ENCODE data around the gene HSPH1. TPM values are rescaled to one million over a fixed set of nuclear protein-coding genes. Genes with fewer than 3 reads are reported as not detected.

Gene HSPH1
- total RNA-seq (100 to 1,000 TPM; 143 to 153 TPM), total RNA-seq (169 to 189 reads per million in 2 donors)

DNA sequence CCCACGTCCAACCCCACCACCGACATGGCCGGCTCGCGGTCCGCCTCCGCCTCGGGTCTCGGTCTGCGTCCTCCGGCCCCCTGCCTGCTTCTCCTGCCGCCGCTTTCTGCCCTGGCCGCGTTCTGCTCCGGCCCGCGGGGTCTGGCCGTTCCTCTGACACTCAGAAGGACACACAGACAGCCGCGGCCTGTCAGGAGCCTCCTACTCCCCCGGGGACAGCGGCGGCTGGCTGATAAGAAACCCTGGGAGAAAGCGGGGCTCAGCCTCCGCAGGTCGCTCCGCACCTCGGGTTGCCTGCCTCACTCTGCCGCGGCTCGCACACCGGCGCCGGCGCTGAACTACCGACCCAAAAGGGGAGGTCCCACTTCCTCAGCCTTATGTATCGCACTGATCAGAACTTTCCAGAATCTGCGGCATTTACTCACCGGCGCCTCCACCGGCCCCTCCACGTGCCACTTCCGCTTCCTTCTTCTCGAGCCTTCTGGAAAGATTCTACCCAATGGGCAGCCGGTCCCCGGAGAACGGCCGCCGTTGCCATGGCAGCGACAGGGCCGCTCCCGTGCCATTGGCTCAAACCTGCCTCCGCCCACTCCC lies at the start of gene HSPH1:
Gene HSPH1 (minus strand): TSS at position 348 of the 594 bp plus-strand sequence. CDS start 322 bp downstream, at position 26.
- no peaks in the 10 kb centered on the region for H3K9me3 ChIP-seq (ENCODE audit: control insufficient read depth, low read length, poor library complexity, severe bottlenecking)
- peak within 1 kb of the TSS; percentile 99 for H3K27ac Mint-ChIP-seq
- DNase-seq, result peak; percentile 96 to 97 (median 96)
- ATAC-seq, result peak; percentile 77
- H3K27me3 Mint-ChIP-seq, result no peaks in the 10 kb centered on the region
- peak within 1 kb of the TSS; percentile 97 for H3K4me3 Mint-ChIP-seq
- H3K4me1 Mint-ChIP-seq, result peaks cover 31% of the 10 kb centered on the region
- peaks cover 2% of the 10 kb centered on the region for H3K36me3 Mint-ChIP-seq (ENCODE audit: low read depth)

DNA sequence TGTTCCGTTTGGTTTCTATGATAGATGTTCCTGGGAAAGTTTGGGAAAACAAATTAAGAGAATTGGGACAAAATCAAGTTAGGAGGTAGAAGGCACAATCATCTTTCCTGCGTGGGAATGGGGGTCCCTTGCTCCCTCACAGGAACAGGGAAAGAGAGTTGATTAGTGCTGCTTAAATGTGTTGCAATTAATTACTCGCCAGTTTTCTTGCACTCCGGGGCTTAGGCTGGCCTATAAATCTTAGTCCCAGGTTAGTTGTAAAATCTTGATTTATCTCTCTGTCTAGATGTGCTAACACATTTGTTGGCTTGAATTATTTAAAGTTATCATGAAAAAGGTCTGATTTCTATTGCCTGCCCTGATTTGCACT lies 48.1 kb upstream of the HSPH1 start:
- Mint-ChIP-seq H3K27me3 (no peaks in the 10 kb centered on the region), H3K36me3 (ENCODE audit: low read depth) (no peaks in the 10 kb centered on the region), H3K4me1 (peaks cover 44% of the 10 kb centered on the region), H3K27ac (peak overlapping the region; percentile 34), H3K4me3 (peak overlapping the region; percentile 72)
- H3K9me3 ChIP-seq (ENCODE audit: control insufficient read depth, low read length, poor library complexity, severe bottlenecking), result no peaks in the 10 kb centered on the region
- DNase-seq, result no peak
- no peak for ATAC-seq

DNA sequence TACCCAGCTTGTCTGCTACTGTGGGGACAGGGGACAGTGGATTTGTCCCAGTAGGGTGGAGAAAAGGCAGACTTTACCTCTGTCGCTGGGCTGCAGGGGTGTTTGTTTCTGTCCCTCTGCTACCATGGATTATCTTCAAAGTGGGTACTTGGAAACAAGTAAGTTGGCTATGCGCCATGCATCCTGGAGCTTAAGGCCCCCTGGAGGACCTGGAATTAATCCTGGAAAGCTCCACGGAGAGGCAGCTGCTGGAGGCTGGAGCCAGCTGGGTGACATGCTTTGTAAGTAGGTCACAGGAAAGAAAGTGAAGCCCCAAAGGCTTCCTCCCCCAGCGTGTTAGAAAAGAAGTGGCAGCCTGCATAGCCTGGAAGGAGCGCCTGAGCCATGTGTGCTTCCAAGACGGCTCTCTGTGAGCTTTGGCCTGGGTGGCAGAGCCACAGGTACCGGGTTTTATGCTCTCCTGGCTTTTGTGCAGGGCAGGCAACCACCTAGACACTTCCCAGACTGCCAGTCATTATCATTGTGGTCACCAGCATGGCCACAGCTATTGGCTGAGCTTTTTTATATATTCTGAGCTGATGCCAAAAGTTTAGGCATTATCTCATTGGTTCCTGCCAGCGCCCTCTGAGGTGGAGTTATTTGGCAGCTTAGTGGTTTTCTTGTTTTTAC lies 47.6 kb upstream of the HSPH1 start:
- no peaks in the 10 kb centered on the region for H3K9me3 ChIP-seq (ENCODE audit: control insufficient read depth, low read length, poor library complexity, severe bottlenecking)
- H3K27me3 Mint-ChIP-seq, result no peaks in the 10 kb centered on the region
- peaks cover 44% of the 10 kb centered on the region for H3K4me1 Mint-ChIP-seq
- H3K27ac Mint-ChIP-seq, result peak overlapping the region; percentile 34
- no peaks in the 10 kb centered on the region for H3K36me3 Mint-ChIP-seq (ENCODE audit: low read depth)
- peak; percentile 89 for ATAC-seq
- no peak for DNase-seq
- H3K4me3 Mint-ChIP-seq, result peak overlapping the region; percentile 72

DNA sequence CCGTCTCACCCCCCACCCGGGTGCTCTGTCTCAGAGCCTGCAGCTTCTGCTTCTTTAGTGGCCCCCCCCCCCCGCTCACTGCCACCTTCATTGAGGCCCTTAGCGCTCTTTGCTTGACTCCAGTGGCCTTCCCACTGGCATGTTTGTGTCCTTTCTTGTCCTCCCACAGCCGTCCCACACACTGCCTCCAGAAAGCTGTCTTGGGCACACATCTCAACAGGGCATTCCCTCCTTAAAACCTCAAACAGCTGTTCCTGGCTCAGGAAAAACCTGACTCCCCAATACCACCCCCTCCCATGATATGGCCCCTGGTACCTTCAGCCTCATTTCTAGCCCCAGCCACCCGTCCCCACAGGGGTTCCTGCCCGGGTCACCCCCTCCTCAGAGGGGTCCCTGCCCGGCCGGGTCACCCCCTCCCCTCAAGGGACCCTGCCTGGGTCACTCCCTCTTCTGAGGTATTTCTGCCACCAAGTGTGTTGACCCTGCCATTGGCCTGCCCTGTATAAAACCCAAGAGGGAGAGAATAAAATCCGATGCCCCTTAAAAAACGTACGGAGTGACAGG lies 46.9 kb upstream of the HSPH1 start:
- no peak for ATAC-seq
- Mint-ChIP-seq H3K27me3 (no peaks in the 10 kb centered on the region), H3K4me1 (peaks cover 46% of the 10 kb centered on the region), H3K4me3 (peak overlapping the region; percentile 72), H3K36me3 (ENCODE audit: low read depth) (no peaks in the 10 kb centered on the region), H3K27ac (peak overlapping the region; percentile 71)
- no peaks in the 10 kb centered on the region for H3K9me3 ChIP-seq (ENCODE audit: control insufficient read depth, low read length, poor library complexity, severe bottlenecking)
- no peak for DNase-seq

DNA sequence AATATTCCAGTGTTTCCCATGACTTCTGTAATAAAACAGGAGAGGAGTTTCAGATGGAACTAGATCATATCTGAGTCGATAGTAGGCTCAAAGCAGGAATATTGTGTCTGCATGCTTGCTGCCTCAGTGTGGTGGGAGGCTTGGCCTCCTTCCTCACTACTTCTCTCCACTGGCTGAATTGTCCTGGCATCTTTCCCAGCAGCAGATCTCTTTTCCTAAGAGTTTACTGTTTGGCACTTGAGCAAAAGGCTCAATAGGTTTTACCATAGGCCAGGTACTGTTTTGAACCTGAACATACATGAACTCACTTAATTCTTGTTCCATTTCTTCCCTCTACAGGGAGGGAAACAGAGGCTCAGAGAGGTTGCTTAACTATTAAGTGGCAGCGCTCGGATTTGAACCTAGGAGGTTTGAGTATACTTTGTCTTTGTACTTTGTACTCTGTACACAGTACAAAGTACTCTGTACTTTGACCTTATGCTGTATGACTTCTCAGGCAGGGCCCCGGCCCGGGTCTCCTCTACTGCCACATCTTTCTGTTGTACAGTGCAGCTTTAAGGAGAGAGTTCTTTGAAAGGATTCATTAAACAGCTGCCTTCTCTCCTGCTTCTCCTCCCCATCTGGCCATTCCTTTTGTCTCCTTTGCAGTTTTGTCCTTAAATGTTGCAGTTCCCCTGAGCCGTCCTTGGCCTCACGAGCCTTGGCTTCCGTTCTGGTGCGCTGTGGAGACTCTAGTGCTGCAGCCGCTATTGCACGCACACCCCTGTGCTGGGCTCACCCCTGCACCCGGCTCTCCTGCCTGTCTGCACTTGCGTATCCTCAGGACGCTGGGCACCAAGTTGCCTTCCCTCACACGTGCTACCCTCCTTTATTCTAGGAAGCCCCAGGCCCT lies 46.2 kb upstream of the HSPH1 start:
- DNase-seq, result no peak
- H3K9me3 ChIP-seq (ENCODE audit: control insufficient read depth, low read length, poor library complexity, severe bottlenecking), result no peaks in the 10 kb centered on the region
- no peaks in the 10 kb centered on the region for H3K27me3 Mint-ChIP-seq
- peak overlapping the region; percentile 71 for H3K27ac Mint-ChIP-seq
- no peak overlapping the region for H3K4me3 Mint-ChIP-seq
- peaks cover 43% of the 10 kb centered on the region for H3K4me1 Mint-ChIP-seq
- ATAC-seq, result no peak
- H3K36me3 Mint-ChIP-seq (ENCODE audit: low read depth), result no peaks in the 10 kb centered on the region

DNA sequence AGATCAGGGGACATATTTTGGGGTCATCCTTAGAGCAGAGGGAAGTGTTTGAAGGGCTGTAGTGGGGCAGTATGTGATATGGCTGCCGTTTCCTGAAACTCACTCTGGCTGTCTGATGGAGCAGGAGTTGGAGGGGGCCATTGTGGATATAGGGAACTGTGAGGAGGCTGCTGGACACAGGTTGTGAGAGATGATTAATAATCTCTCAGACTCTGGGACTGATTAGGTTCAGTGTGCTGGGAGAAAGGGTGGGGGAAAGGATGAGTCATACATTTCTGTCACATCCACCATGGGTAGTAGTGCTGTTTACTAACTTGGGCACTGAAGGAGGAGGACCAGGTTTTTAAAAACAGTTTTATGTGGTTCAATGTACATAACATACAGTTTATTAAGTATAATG lies 42.9 kb upstream of the HSPH1 start:
- H3K36me3 Mint-ChIP-seq (ENCODE audit: low read depth), result peaks cover under 1% of the 10 kb centered on the region
- H3K4me1 Mint-ChIP-seq, result peaks cover 41% of the 10 kb centered on the region
- H3K27ac Mint-ChIP-seq, result peak overlapping the region; percentile 69
- ATAC-seq, result no peak
- DNase-seq, result no peak
- H3K27me3 Mint-ChIP-seq, result no peaks in the 10 kb centered on the region
- H3K4me3 Mint-ChIP-seq, result no peak overlapping the region
- no peaks in the 10 kb centered on the region for H3K9me3 ChIP-seq (ENCODE audit: control insufficient read depth, low read length, poor library complexity, severe bottlenecking)

DNA sequence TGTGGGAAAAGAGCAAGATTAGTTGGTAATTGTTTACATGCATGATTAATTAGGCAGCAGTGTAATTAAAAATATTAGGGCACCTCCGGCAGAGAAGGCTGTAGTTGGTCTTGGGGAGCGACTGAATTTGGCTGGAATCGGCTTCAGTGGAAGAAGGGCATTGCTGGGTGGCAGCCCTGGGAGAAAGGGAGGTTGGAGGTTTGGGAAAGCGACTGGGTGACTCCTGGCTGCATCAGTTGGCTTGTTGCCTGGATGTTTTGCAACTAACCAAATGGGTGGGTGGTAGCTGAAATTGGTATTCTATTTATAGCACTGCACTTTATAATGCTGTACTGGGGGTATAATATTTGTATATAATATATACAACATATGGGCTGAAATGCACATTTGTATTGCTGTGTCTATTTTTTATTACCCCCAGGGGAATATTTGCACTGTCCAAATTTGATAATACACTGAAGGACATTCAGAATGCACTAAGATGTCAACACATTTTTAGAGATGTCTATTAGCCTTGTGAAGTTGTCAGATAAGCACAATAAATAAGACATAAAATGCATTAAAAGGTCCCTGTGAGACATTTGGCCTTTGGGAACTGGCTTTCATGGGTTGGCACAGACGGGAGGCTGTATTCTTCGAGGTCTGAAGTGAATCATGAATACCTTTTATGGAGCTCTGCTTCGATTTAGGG lies 39.8 kb upstream of the HSPH1 start:
- H3K4me1 Mint-ChIP-seq, result peaks cover 30% of the 10 kb centered on the region
- DNase-seq, result no peak
- peak overlapping the region; percentile 83 for H3K4me3 Mint-ChIP-seq
- ATAC-seq, result no peak
- no peaks in the 10 kb centered on the region for H3K27me3 Mint-ChIP-seq
- H3K36me3 Mint-ChIP-seq (ENCODE audit: low read depth), result peaks cover 2% of the 10 kb centered on the region
- no peaks in the 10 kb centered on the region for H3K9me3 ChIP-seq (ENCODE audit: control insufficient read depth, low read length, poor library complexity, severe bottlenecking)
- peak overlapping the region; percentile 87 for H3K27ac Mint-ChIP-seq

DNA sequence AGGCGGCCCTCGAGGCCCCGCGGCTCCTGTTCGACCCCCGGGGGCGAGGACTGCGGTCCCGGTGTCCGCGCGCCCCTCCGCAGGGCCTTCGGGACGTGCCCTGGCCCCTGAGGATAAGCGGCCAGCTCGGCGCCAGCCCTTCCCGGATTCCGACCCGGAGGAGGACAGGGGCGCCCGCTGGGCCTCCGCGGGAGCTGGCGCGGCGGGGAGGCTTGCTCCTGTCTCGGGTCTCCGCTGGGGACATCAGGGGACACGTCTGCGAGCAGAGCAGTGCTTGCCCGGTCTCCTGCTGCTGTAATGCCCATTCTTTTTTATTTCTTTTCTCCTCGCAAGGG lies 38.9 kb upstream of the HSPH1 start:
- Mint-ChIP-seq H3K27me3 (peaks cover under 1% of the 10 kb centered on the region), H3K27ac (peak overlapping the region; percentile 87), H3K4me1 (peaks cover 28% of the 10 kb centered on the region), H3K4me3 (peak overlapping the region; percentile 83), H3K36me3 (ENCODE audit: low read depth) (peaks cover 2% of the 10 kb centered on the region)
- H3K9me3 ChIP-seq (ENCODE audit: control insufficient read depth, low read length, poor library complexity, severe bottlenecking), result no peaks in the 10 kb centered on the region
- peak; percentile 20 for ATAC-seq
- DNase-seq, result peak in 2 of 3 donors; percentile 24 to 31

DNA sequence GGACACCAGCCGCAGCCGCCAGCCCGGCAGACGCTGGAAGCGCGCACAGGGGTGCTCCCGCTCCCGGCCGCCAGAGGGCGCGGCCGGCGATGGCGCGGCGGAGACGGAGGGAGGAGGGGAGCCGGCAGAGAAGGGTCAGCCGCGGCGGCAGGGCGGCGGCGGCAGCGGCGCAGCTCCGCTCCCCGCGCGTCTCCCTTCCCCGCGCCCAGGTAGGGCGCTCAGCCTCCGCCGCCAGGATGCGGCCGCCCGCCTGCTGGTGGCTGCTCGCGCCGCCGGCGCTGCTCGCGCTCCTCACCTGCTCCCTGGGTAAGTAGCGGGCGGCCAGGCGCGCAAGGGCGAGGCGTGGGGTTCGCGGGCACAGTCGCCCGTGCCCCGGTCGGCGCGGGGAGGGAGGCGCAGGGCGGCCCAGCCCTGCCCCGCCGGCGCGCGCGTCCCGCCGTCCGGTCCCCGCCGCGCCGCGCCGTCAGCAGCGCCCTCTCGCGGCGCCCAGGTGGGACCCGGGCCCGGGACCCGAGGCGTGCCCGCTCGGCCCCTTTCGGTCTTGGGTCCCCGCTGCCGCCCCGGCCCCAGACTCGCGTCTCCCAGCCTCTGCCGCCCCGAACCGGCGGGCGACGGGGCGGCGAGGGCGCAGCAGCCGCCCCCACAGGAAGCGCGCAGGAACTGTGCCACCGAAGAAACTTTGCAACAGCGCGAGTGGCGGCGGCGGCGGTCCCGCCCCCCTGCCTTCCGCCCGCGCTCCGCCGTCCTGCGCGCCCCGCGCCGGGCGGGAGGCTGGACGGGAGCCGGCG lies 38.3 kb upstream of the HSPH1 start, which contains the start of gene B3GLCT:
Gene B3GLCT (plus strand): TSS at position 127 of the 788 bp plus-strand sequence. CDS start 110 bp downstream, at position 237.
- ATAC-seq, result peak; percentile 83
- H3K27me3 Mint-ChIP-seq, result peaks cover 4% of the 10 kb centered on the region
- DNase-seq, result peak; percentile 73 to 80 (median 76)
- peak within 1 kb of the TSS; percentile 87 for H3K27ac Mint-ChIP-seq
- no peaks in the 10 kb centered on the region for H3K9me3 ChIP-seq (ENCODE audit: control insufficient read depth, low read length, poor library complexity, severe bottlenecking)
- H3K4me3 Mint-ChIP-seq, result peak within 1 kb of the TSS; percentile 93
- peaks cover 28% of the 10 kb centered on the region for H3K4me1 Mint-ChIP-seq
- H3K36me3 Mint-ChIP-seq (ENCODE audit: low read depth), result peaks cover 4% of the 10 kb centered on the region

DNA sequence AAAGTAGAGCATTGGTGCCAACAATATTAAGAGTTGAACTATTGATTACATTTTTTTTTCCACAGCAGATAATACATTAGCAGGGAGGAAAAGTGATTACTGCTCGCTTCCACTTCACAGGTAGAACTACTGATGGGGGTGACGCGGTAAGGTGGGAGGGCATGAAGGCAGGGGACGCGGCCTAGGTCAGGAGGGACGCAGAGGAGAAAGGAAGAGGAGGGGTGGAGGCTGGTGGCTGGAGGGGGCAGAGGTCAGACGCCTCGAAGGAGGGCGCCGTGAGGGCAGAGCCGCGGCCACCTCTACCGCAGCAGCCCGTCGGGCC lies 37.8 kb upstream of the HSPH1 start:
- ATAC-seq (peak; percentile 24), DNase-seq (no peak)
- Mint-ChIP-seq H3K36me3 (ENCODE audit: low read depth) (peaks cover 4% of the 10 kb centered on the region), H3K27ac (peak overlapping the region; percentile 85), H3K27me3 (peaks cover 4% of the 10 kb centered on the region), H3K4me1 (peaks cover 27% of the 10 kb centered on the region), H3K4me3 (peak overlapping the region; percentile 93)
- H3K9me3 ChIP-seq (ENCODE audit: control insufficient read depth, low read length, poor library complexity, severe bottlenecking), result no peaks in the 10 kb centered on the region

DNA sequence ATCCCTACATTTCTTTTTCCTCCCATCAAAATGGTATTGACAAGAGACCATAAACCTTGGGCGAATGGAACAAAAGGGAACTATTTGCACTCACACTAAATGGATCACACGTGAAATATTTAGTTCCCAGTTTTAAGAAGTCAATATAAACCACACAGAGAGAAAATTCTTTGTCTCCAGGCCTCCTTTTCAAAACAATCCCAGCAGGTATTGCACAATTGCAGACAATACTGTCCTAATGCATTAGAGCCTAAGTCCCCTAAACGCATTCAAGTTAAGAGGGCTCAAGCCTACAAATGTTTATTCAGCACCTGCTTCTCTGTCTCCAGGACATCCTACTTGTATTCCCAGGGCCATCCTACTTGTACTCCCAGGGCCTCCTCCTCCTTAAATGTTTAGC lies 36.8 kb upstream of the HSPH1 start:
- no peaks in the 10 kb centered on the region for H3K9me3 ChIP-seq (ENCODE audit: control insufficient read depth, low read length, poor library complexity, severe bottlenecking)
- Mint-ChIP-seq H3K36me3 (ENCODE audit: low read depth) (peaks cover 4% of the 10 kb centered on the region), H3K4me3 (peak overlapping the region; percentile 50), H3K27me3 (peaks cover 4% of the 10 kb centered on the region), H3K27ac (peak overlapping the region; percentile 85), H3K4me1 (peaks cover 19% of the 10 kb centered on the region)
- DNase-seq, result no peak
- ATAC-seq, result no peak

DNA sequence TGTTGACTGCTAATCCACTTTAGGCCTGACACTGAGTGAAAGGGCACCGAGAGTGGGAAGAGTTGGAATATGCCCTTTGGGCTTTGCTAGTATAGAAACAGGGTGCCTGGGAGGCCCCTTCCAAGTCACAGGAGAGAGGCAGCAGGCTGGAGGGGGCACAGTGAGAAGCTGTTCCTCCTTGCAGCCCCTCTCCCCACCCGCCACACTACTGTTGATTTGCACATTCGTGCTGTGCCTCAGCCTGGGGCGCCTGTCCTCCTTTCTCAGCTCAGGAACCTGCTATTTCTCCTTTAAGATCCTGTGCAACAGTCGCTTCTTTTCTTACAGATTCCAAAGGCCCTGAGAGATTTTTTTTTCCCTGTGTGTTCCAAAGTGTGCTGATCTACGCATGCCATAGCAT lies 35.3 kb upstream of the HSPH1 start:
- ATAC-seq (no peak), DNase-seq (no peak)
- peak overlapping the region; percentile 54 for H3K27ac Mint-ChIP-seq
- no peaks in the 10 kb centered on the region for H3K9me3 ChIP-seq (ENCODE audit: control insufficient read depth, low read length, poor library complexity, severe bottlenecking)
- H3K36me3 Mint-ChIP-seq (ENCODE audit: low read depth), result peaks cover 4% of the 10 kb centered on the region
- H3K27me3 Mint-ChIP-seq, result peaks cover 4% of the 10 kb centered on the region
- H3K4me1 Mint-ChIP-seq, result peaks cover 19% of the 10 kb centered on the region
- no peak overlapping the region for H3K4me3 Mint-ChIP-seq

Measured in T-helper 17 cell (primary cell).